ENCODE data around the gene OR6N2.

The OR6N2 gene

GRCh38 chr1:158752155-158752712 lies 28.8 kb downstream of the OR6N2 start:
- no peak for DNase-seq

GRCh38 chr1:158735848-158736247 lies 45.2 kb downstream of the OR6N2 start:
- DNase-seq = no peak

GRCh38 chr1:158732524-158732923 lies 48.5 kb downstream of the OR6N2 start:
- no peak for DNase-seq

DNA sequence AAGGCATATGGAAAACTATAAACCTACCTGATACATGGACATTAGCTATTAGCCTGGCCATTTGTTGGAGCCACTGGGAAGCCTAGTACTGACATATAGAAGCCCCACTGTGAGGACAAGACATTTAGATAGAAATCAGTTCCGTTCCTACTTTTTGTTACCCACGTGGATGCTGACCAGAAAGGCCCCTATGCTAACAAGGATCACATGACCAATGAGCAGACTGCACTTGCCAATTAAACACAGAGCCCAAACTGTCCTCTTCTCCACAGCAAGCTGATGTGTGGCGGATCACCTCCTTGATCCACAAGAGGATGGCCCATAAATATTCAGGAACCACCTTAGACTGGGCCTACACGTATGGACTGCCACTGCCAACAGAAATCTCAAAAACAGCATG lies 49.3 kb downstream of the OR6N2 start:
- DNase-seq = no peak

DNA sequence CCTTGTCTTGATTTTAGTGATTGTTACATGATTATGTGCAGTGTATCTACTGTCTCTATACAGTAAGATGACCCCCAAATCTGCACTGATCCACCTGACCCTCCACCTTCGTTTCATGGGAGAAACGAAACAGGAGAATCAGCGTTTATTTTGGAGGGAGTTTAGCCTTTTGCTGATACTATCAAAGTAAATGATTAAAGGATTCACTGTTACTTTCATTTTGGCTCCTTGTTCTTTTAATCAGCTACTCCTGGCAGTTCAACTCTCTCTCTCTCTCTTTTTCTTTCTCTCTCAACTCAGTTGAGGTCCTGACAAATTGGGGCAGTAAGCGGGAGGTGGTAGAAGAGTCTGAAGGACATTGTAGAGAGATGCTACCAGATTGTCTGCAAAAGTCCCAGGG lies 50.6 kb downstream of the OR6N2 start:
- no peak for DNase-seq

DNA sequence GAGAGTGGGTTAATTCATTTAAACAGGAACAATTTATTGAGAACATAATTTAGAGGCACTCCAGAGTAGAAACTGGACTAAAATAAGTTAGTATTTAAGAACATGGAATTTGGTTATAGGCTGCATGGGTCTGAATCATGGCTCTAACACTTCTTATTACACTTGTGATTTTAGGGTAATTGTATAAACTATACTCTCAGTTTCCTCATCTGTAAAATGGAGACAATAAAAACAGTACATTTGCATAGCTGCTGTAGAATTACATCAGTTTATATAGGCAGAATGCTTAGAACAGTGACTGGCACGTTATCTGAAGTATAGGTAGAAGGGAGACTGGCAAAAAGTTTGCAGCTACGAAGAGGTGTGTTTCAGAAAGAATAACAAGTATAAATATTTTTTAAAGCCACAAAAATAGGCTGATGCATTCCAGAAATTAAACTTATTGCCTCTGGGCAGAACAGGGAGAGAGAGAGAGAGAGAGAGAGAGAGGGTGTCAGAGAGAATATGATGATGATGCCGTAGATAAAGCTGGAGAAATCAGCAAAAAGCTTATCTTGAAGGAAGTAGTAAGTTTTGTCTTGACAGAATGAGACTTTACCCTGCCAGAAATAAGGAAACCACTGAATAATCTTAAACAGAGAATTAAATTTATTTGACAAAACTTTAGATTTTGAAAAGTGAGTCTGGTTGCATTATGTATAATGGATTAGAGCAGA lies 52.3 kb downstream of the OR6N2 start:
- DNase-seq = no peak

- no peak for DNase-seq
These were observed 56.6 kb downstream of the OR6N2 start for GRCh38 chr1:158724442-158724841.

All from fibroblast of skin of back (primary cell).